Measurements from ENCODE around the gene FGGY.
"Not testable (repeated sequence)": the region's sequence is repeated elsewhere in the genome, so short reads cannot be mapped to it uniquely, and the experiment has no call there.

The FGGY gene

GRCh38 chr1:59480188-59480888 is 183.4 kb downstream of the FGGY start:
- FAIRE-seq, result no peak
- DNase-seq (ENCODE audit: low spot score), result no peak

GRCh38 chr1:59481881-59482505 is 185.1 kb downstream of the FGGY start:
- DNase-seq (ENCODE audit: low spot score) (no peak), FAIRE-seq (no peak)

GRCh38 chr1:59482986-59483385 is 186.1 kb downstream of the FGGY start:
- FAIRE-seq, result no peak
- no peak for DNase-seq (ENCODE audit: low spot score)

GRCh38 chr1:59484096-59484495 is 187.2 kb downstream of the FGGY start:
- FAIRE-seq, result no peak
- peak; percentile 63 for DNase-seq (ENCODE audit: low spot score)

- FAIRE-seq (no peak), DNase-seq (ENCODE audit: low spot score) (no peak)
Observed at GRCh38 chr1:59485171-59485570, 188.3 kb downstream of the FGGY start.

- no peak for FAIRE-seq
- no peak for DNase-seq (ENCODE audit: low spot score)
Observed at GRCh38 chr1:59485949-59486348, 189.1 kb downstream of the FGGY start.

- no peak for DNase-seq (ENCODE audit: low spot score)
- no peak for FAIRE-seq
Observed at GRCh38 chr1:59486615-59487014, 189.7 kb downstream of the FGGY start.

- no peak for FAIRE-seq
- no peak for DNase-seq (ENCODE audit: low spot score)
Observed at GRCh38 chr1:59487335-59488031, 190.6 kb downstream of the FGGY start.

- DNase-seq (ENCODE audit: low spot score) (no peak), FAIRE-seq (no peak)
Observed at GRCh38 chr1:59492500-59492899, 195.6 kb downstream of the FGGY start.

GRCh38 chr1:59494145-59494833 is 197.4 kb downstream of the FGGY start:
- DNase-seq (ENCODE audit: low spot score), result no peak
- FAIRE-seq, result no peak

- not testable (repeated sequence) for FAIRE-seq; DNase-seq (ENCODE audit: low spot score)
Observed at GRCh38 chr1:59496156-59496555, 199.3 kb downstream of the FGGY start.

GRCh38 chr1:59497616-59498015 is 200.7 kb downstream of the FGGY start:
- no peak for FAIRE-seq
- no peak for DNase-seq (ENCODE audit: low spot score)

- DNase-seq (ENCODE audit: low spot score) (peak; percentile 40), FAIRE-seq (no peak)
Observed at GRCh38 chr1:59498640-59499039, 201.7 kb downstream of the FGGY start.

GRCh38 chr1:59499273-59499942 is 202.5 kb downstream of the FGGY start:
- DNase-seq (ENCODE audit: low spot score) (no peak), FAIRE-seq (no peak)

GRCh38 chr1:59499943-59500569 is 203.2 kb downstream of the FGGY start:
- FAIRE-seq, result no peak

GRCh38 chr1:59500950-59501742 is 204.3 kb downstream of the FGGY start:
- no peak for FAIRE-seq
- DNase-seq (ENCODE audit: low spot score), result no peak

More at GRCh38 chr1:59499943-59500569, 203.2 kb downstream of the FGGY start:
- no peak for DNase-seq (ENCODE audit: low spot score)

- FAIRE-seq, result no peak
- peak; percentile 55 for DNase-seq (ENCODE audit: low spot score)
Observed at GRCh38 chr1:59502009-59502691, 205.3 kb downstream of the FGGY start.

GRCh38 chr1:59504276-59504675 is 207.4 kb downstream of the FGGY start:
- FAIRE-seq (no peak), DNase-seq (ENCODE audit: low spot score) (no peak)

- no peak for FAIRE-seq
- no peak for DNase-seq (ENCODE audit: low spot score)
Observed at GRCh38 chr1:59505596-59506028, 208.7 kb downstream of the FGGY start.
